Measurements from ENCODE around the gene CLRN1. TPM values are rescaled to one million over a fixed set of nuclear protein-coding genes. Genes with fewer than 3 reads are reported as not detected.

The CLRN1 gene
- polyA plus RNA-seq, 1 experiment: not detected

GRCh38 chr3:150956376-150956775, 16.2 kb downstream of the CLRN1 start:
- Histone ChIP-seq H3K27ac (ENCODE audit: low read depth, low read length) (no peak overlapping the region), H3K27me3 (ENCODE audit: control insufficient read depth, insufficient read depth, low read length) (peaks cover 16% of the 10 kb centered on the region), H3K4me3 (ENCODE audit: low read depth, low read length) (no peak overlapping the region), H3K9me3 (ENCODE audit: control insufficient read depth, insufficient read depth, low read length) (no peaks in the 10 kb centered on the region)
- CTCF ChIA-PET: no interaction called here
- TF ChIP-seq CTCF (IDR thresholded peaks at IDR 0.05; ENCODE audit: low read depth, low read length): no peak
- no peak for DNase-seq (ENCODE audit: low read depth, low spot score)
- POLR2A ChIA-PET: no interaction called here

- CTCF ChIA-PET: no interaction called here
- Histone ChIP-seq H3K9me3 (ENCODE audit: control insufficient read depth, insufficient read depth, low read length) (no peaks in the 10 kb centered on the region), H3K4me3 (ENCODE audit: low read depth, low read length) (no peak overlapping the region), H3K27me3 (ENCODE audit: control insufficient read depth, insufficient read depth, low read length) (peaks cover 4% of the 10 kb centered on the region), H3K27ac (ENCODE audit: low read depth, low read length) (no peak overlapping the region)
- no peak for TF ChIP-seq CTCF (IDR thresholded peaks at IDR 0.05; ENCODE audit: low read depth, low read length)
- DNase-seq (ENCODE audit: low read depth, low spot score): no peak
- POLR2A ChIA-PET: no interaction called here
Measured at GRCh38 chr3:150951923-150952322, 20.6 kb downstream of the CLRN1 start.

- H3K27ac ChIP-seq (ENCODE audit: low read depth, low read length): no peak overlapping the region
- H3K4me3 ChIP-seq (ENCODE audit: low read depth, low read length): no peak overlapping the region
- DNase-seq (ENCODE audit: low read depth, low spot score): no peak
- peaks cover 13% of the 10 kb centered on the region for H3K27me3 ChIP-seq (ENCODE audit: control insufficient read depth, insufficient read depth, low read length)
- no peak for TF ChIP-seq CTCF (IDR thresholded peaks at IDR 0.05; ENCODE audit: low read depth, low read length)
- H3K9me3 ChIP-seq (ENCODE audit: control insufficient read depth, insufficient read depth, low read length): no peaks in the 10 kb centered on the region
- ChIA-PET POLR2A (no interaction called here), CTCF (interaction anchor here (0.6 kb wide), 1 partner anchor 90 kb away, joined by 3 read pairs; no protein-coding TSS in a partner anchor)
Measured at GRCh38 chr3:150945226-150946032, 27.1 kb downstream of the CLRN1 start.

DNA sequence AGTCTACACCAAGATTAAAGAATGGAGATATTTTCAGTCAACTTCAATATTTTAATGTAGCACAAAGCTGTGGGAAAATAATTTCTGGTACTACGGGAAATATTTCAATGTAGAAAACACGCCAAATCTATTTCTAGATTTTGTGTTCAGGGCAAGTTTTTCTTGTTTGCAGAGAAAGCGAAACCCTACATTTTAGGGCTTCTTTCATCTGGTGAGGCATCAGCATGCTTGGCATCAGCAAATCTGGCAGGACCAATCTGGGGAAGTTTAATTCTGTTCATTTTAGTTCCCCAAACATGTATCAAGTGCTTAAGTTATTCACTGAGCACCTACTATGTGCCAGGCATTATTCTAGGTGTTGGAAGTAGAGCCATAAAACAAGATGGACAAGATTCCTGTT, 30.3 kb downstream of the CLRN1 start:
- no peak for DNase-seq (ENCODE audit: low read depth, low spot score)
- no peak for TF ChIP-seq CTCF (IDR thresholded peaks at IDR 0.05; ENCODE audit: low read depth, low read length)
- H3K27me3 ChIP-seq (ENCODE audit: control insufficient read depth, insufficient read depth, low read length): peaks cover 13% of the 10 kb centered on the region
- ChIA-PET POLR2A (no interaction called here), CTCF (no interaction called here)
- H3K27ac ChIP-seq (ENCODE audit: low read depth, low read length): no peak overlapping the region
- no peaks in the 10 kb centered on the region for H3K9me3 ChIP-seq (ENCODE audit: control insufficient read depth, insufficient read depth, low read length)
- no peak overlapping the region for H3K4me3 ChIP-seq (ENCODE audit: low read depth, low read length)

DNA sequence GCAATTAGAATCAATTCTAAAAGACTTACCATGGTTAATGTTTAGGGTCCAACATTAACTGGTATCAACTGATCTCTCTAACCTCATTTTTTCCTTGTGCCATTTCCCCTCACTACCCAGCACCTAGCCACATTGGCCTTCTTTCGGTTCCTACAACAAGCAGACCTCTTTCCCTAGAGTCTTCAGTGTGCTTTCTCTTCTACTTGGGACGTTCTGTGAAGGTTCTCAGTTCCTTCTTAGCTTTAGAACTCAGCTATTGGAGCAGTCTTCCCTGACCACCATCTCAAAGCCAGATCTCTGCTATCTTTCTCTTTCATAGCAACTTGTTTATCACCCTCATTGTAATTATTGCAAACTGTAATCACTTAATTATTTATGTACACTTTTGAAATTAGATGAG, 35.8 kb downstream of the CLRN1 start:
- Histone ChIP-seq H3K4me3 (ENCODE audit: low read depth, low read length) (no peak overlapping the region), H3K9me3 (ENCODE audit: control insufficient read depth, insufficient read depth, low read length) (no peaks in the 10 kb centered on the region), H3K27ac (ENCODE audit: low read depth, low read length) (no peak overlapping the region), H3K27me3 (ENCODE audit: control insufficient read depth, insufficient read depth, low read length) (peaks cover 2% of the 10 kb centered on the region)
- no peak for TF ChIP-seq CTCF (IDR thresholded peaks at IDR 0.05; ENCODE audit: low read depth, low read length)
- ChIA-PET POLR2A (no interaction called here), CTCF (no interaction called here)
- DNase-seq (ENCODE audit: low read depth, low spot score): no peak

Measured in AG04450 (cell line).